ENCODE results near the gene KIFAP3.

The KIFAP3 gene

GRCh38 chr1:169989246-169989645, 85.2 kb downstream of the KIFAP3 start:
- Histone ChIP-seq H3K27me3 (ENCODE audit: control insufficient read depth, low read length) (no peaks in the 10 kb centered on the region), H3F3A (ENCODE audit: control insufficient read depth, insufficient read depth) (no peaks in the 10 kb centered on the region), H3K4me3 (ENCODE audit: low read length) (no peak overlapping the region), H3K27ac (ENCODE audit: low read depth, low read length) (no peak overlapping the region), H3K4me1 (ENCODE audit: control insufficient read depth, low read length) (no peaks in the 10 kb centered on the region), H3K9me3 (ENCODE audit: control insufficient read depth, insufficient read depth, low read length) (no peaks in the 10 kb centered on the region), H3K36me3 (ENCODE audit: control insufficient read depth, low read length) (no peaks in the 10 kb centered on the region), H3K9me2 (replicated peaks; ENCODE audit: control insufficient read depth, low read length) (no peaks in the 10 kb centered on the region), H4K20me1 (ENCODE audit: control insufficient read depth, insufficient read depth, low read depth, low read length) (no peaks in the 10 kb centered on the region), H3K79me2 (ENCODE audit: control insufficient read depth, low read length) (no peaks in the 10 kb centered on the region), H3K4me2 (ENCODE audit: low read length) (no peak overlapping the region)
- TF ChIP-seq EZH2phosphoT487 (IDR thresholded peaks at IDR 0.05; ENCODE audit: borderline replicate concordance, low read length) (no peak), CTCF (IDR thresholded peaks at IDR 0.05; ENCODE audit: low read depth, low read length, poor library complexity, severe bottlenecking) (no peak)

GRCh38 chr1:169985757-169986156, 88.7 kb downstream of the KIFAP3 start:
- TF ChIP-seq EZH2phosphoT487 (IDR thresholded peaks at IDR 0.05; ENCODE audit: borderline replicate concordance, low read length) (no peak), CTCF (IDR thresholded peaks at IDR 0.05; ENCODE audit: low read depth, low read length, poor library complexity, severe bottlenecking) (no peak)

GRCh38 chr1:169974067-169974466, 100.4 kb downstream of the KIFAP3 start:
- Histone ChIP-seq H3K27me3 (ENCODE audit: control insufficient read depth, low read length) (no peaks in the 10 kb centered on the region), H3F3A (ENCODE audit: control insufficient read depth, insufficient read depth) (no peaks in the 10 kb centered on the region)
- TF ChIP-seq EZH2phosphoT487 (IDR thresholded peaks at IDR 0.05; ENCODE audit: borderline replicate concordance, low read length): no peak
- TF ChIP-seq CTCF (IDR thresholded peaks at IDR 0.05; ENCODE audit: low read depth, low read length, poor library complexity, severe bottlenecking): no peak

More at GRCh38 chr1:169985757-169986156, 88.7 kb downstream of the KIFAP3 start:
- no peaks in the 10 kb centered on the region for H3K9me2 ChIP-seq (replicated peaks; ENCODE audit: control insufficient read depth, low read length)
- no peaks in the 10 kb centered on the region for H3K27me3 ChIP-seq (ENCODE audit: control insufficient read depth, low read length)
- H3K9me3 ChIP-seq (ENCODE audit: control insufficient read depth, insufficient read depth, low read length): no peaks in the 10 kb centered on the region
- H3K79me2 ChIP-seq (ENCODE audit: control insufficient read depth, low read length): no peaks in the 10 kb centered on the region
- no peak overlapping the region for H3K4me2 ChIP-seq (ENCODE audit: low read length)
- no peaks in the 10 kb centered on the region for H3K36me3 ChIP-seq (ENCODE audit: control insufficient read depth, low read length)
- no peaks in the 10 kb centered on the region for H3K4me1 ChIP-seq (ENCODE audit: control insufficient read depth, low read length)
- H3K27ac ChIP-seq (ENCODE audit: low read depth, low read length): no peak overlapping the region
- H4K20me1 ChIP-seq (ENCODE audit: control insufficient read depth, insufficient read depth, low read depth, low read length): no peaks in the 10 kb centered on the region
- no peak overlapping the region for H3K4me3 ChIP-seq (ENCODE audit: low read length)
- H3F3A ChIP-seq (ENCODE audit: control insufficient read depth, insufficient read depth): no peaks in the 10 kb centered on the region

GRCh38 chr1:169970114-169970513, 104.4 kb downstream of the KIFAP3 start:
- no peaks in the 10 kb centered on the region for H3K27me3 ChIP-seq (ENCODE audit: control insufficient read depth, low read length)
- H3K79me2 ChIP-seq (ENCODE audit: control insufficient read depth, low read length): no peaks in the 10 kb centered on the region
- H3K9me2 ChIP-seq (replicated peaks; ENCODE audit: control insufficient read depth, low read length): no peaks in the 10 kb centered on the region
- H3K4me3 ChIP-seq (ENCODE audit: low read length): no peak overlapping the region
- no peaks in the 10 kb centered on the region for H4K20me1 ChIP-seq (ENCODE audit: control insufficient read depth, insufficient read depth, low read depth, low read length)
- H3K36me3 ChIP-seq (ENCODE audit: control insufficient read depth, low read length): no peaks in the 10 kb centered on the region
- no peaks in the 10 kb centered on the region for H3K9me3 ChIP-seq (ENCODE audit: control insufficient read depth, insufficient read depth, low read length)
- no peak for TF ChIP-seq CTCF (IDR thresholded peaks at IDR 0.05; ENCODE audit: low read depth, low read length, poor library complexity, severe bottlenecking)
- TF ChIP-seq EZH2phosphoT487 (IDR thresholded peaks at IDR 0.05; ENCODE audit: borderline replicate concordance, low read length): no peak
- no peaks in the 10 kb centered on the region for H3K4me1 ChIP-seq (ENCODE audit: control insufficient read depth, low read length)
- H3K4me2 ChIP-seq (ENCODE audit: low read length): no peak overlapping the region
- H3K27ac ChIP-seq (ENCODE audit: low read depth, low read length): no peak overlapping the region
- H3F3A ChIP-seq (ENCODE audit: control insufficient read depth, insufficient read depth): no peaks in the 10 kb centered on the region

More at GRCh38 chr1:169974067-169974466, 100.4 kb downstream of the KIFAP3 start:
- Histone ChIP-seq H3K4me1 (ENCODE audit: control insufficient read depth, low read length) (no peaks in the 10 kb centered on the region), H3K9me2 (replicated peaks; ENCODE audit: control insufficient read depth, low read length) (no peaks in the 10 kb centered on the region), H3K4me3 (ENCODE audit: low read length) (no peak overlapping the region), H3K79me2 (ENCODE audit: control insufficient read depth, low read length) (no peaks in the 10 kb centered on the region), H3K27ac (ENCODE audit: low read depth, low read length) (no peak overlapping the region), H3K4me2 (ENCODE audit: low read length) (no peak overlapping the region), H4K20me1 (ENCODE audit: control insufficient read depth, insufficient read depth, low read depth, low read length) (no peaks in the 10 kb centered on the region), H3K36me3 (ENCODE audit: control insufficient read depth, low read length) (no peaks in the 10 kb centered on the region), H3K9me3 (ENCODE audit: control insufficient read depth, insufficient read depth, low read length) (no peaks in the 10 kb centered on the region)
